GM23248 (cell line): Measurements from ENCODE around the gene SOX6.

Experiments used
- EZH2 ChIP-seq: fragments of 200-600 bp; sonication (generic); IDR thresholded peaks from 2 replicates; pipeline ENCODE4 v1.6.1; 2018; ENCODE audit warnings: antibody characterized with exemption, mild to moderate bottlenecking; ENCODE audit not compliant: insufficient read depth, poor library complexity, severe bottlenecking
- EZH2phosphoT487 ChIP-seq: fragments of 200-600 bp; sonication (generic); IDR thresholded peaks from 2 replicates; pipeline ENCODE4 v1.6.1; 2018; ENCODE audit warnings: antibody characterized with exemption, moderate library complexity, mild to moderate bottlenecking, low read depth; ENCODE audit not compliant: insufficient read depth

GRCh38 chr11:16404781-16405285 is 48.5 kb upstream of the SOX6 start:
- TF ChIP-seq EZH2: no peak
- no peak for TF ChIP-seq EZH2phosphoT487
